Measurements from ENCODE around the gene ZFP64. TPM values are rescaled to one million over a fixed set of nuclear protein-coding genes. Genes with fewer than 3 reads are reported as not detected.

ZFP64 gene
- total RNA-seq, 1 donor from 2014 or later: 20.3 TPM

- peaks cover 9% of the 10 kb centered on the region for H3K36me3 Mint-ChIP-seq (ENCODE audit: low read depth, unreplicated experiment)
- Histone ChIP-seq H3K4me2 (ENCODE audit: low read length) (no peak overlapping the region), H4K20me1 (ENCODE audit: insufficient read depth, low read length) (no peaks in the 10 kb centered on the region), H3K4me1 (ENCODE audit: insufficient read depth, low read length) (no peaks in the 10 kb centered on the region), H3K27ac (ENCODE audit: low read depth, low read length) (no peak overlapping the region), H3K4me3 (ENCODE audit: insufficient read depth, low read depth, low read length) (no peak overlapping the region), H3K36me3 (ENCODE audit: insufficient read depth, low read length) (no peaks in the 10 kb centered on the region), H3K79me2 (ENCODE audit: insufficient read depth, low read length) (no peaks in the 10 kb centered on the region), H3K9ac (ENCODE audit: low read length) (no peak overlapping the region), H2AFZ (ENCODE audit: low read depth, low read length) (no peak overlapping the region), H3K9me3 (ENCODE audit: insufficient read depth, low read depth, low read length) (peaks cover 3% of the 10 kb centered on the region), H3K27me3 (ENCODE audit: insufficient read depth, low read length) (no peaks in the 10 kb centered on the region)
- no peak for DNase-seq (ENCODE audit: low read depth)
- H3K4me1 Mint-ChIP-seq (ENCODE audit: low read depth, unreplicated experiment): peaks cover 4% of the 10 kb centered on the region
- H3K9me3 Mint-ChIP-seq (ENCODE audit: unreplicated experiment): no peaks in the 10 kb centered on the region
- TF ChIP-seq EZH2 (IDR thresholded peaks at IDR 0.05; ENCODE audit: insufficient read depth, low read length) (no peak), CTCF (IDR thresholded peaks at IDR 0.05; ENCODE audit: insufficient read depth, low read depth, low read length) (no peak)
- H3K27ac Mint-ChIP-seq (ENCODE audit: unreplicated experiment): no peak overlapping the region
- no peak overlapping the region for H3K4me3 Mint-ChIP-seq (ENCODE audit: unreplicated experiment)
- no peaks in the 10 kb centered on the region for H3K27me3 Mint-ChIP-seq (ENCODE audit: low read depth, unreplicated experiment)
- FAIRE-seq: no peak
These were observed 20.6 kb downstream of the ZFP64 start for GRCh38 chr20:52171025-52171424.

GRCh38 chr20:52168116-52168515 is 23.5 kb downstream of the ZFP64 start:
- peaks cover 4% of the 10 kb centered on the region for H3K4me1 Mint-ChIP-seq (ENCODE audit: low read depth, unreplicated experiment)
- Histone ChIP-seq H3K9ac (ENCODE audit: low read length) (no peak overlapping the region), H3K9me3 (ENCODE audit: insufficient read depth, low read depth, low read length) (peaks cover 3% of the 10 kb centered on the region), H3K36me3 (ENCODE audit: insufficient read depth, low read length) (peaks cover 3% of the 10 kb centered on the region), H3K4me3 (ENCODE audit: insufficient read depth, low read depth, low read length) (no peak overlapping the region), H4K20me1 (ENCODE audit: insufficient read depth, low read length) (no peaks in the 10 kb centered on the region), H3K27me3 (ENCODE audit: insufficient read depth, low read length) (no peaks in the 10 kb centered on the region), H3K4me1 (ENCODE audit: insufficient read depth, low read length) (no peaks in the 10 kb centered on the region), H2AFZ (ENCODE audit: low read depth, low read length) (no peak overlapping the region), H3K4me2 (ENCODE audit: low read length) (no peak overlapping the region), H3K79me2 (ENCODE audit: insufficient read depth, low read length) (no peaks in the 10 kb centered on the region), H3K27ac (ENCODE audit: low read depth, low read length) (no peak overlapping the region)
- TF ChIP-seq EZH2 (IDR thresholded peaks at IDR 0.05; ENCODE audit: insufficient read depth, low read length) (no peak), CTCF (IDR thresholded peaks at IDR 0.05; ENCODE audit: insufficient read depth, low read depth, low read length) (no peak)
- H3K36me3 Mint-ChIP-seq (ENCODE audit: low read depth, unreplicated experiment): peaks cover 11% of the 10 kb centered on the region
- H3K27ac Mint-ChIP-seq (ENCODE audit: unreplicated experiment): no peak overlapping the region
- DNase-seq (ENCODE audit: low read depth): no peak
- no peaks in the 10 kb centered on the region for H3K27me3 Mint-ChIP-seq (ENCODE audit: low read depth, unreplicated experiment)
- peaks cover 3% of the 10 kb centered on the region for H3K9me3 Mint-ChIP-seq (ENCODE audit: unreplicated experiment)
- H3K4me3 Mint-ChIP-seq (ENCODE audit: unreplicated experiment): no peak overlapping the region
- FAIRE-seq: no peak

- H3K36me3 Mint-ChIP-seq (ENCODE audit: low read depth, unreplicated experiment): peaks cover 11% of the 10 kb centered on the region
- TF ChIP-seq EZH2 (IDR thresholded peaks at IDR 0.05; ENCODE audit: insufficient read depth, low read length): no peak
- no peak for TF ChIP-seq CTCF (IDR thresholded peaks at IDR 0.05; ENCODE audit: insufficient read depth, low read depth, low read length)
- no peak overlapping the region for H3K9ac ChIP-seq (ENCODE audit: low read length)
- no peaks in the 10 kb centered on the region for H3K4me1 ChIP-seq (ENCODE audit: insufficient read depth, low read length)
- H3K27ac Mint-ChIP-seq (ENCODE audit: unreplicated experiment): no peak overlapping the region
- H3K36me3 ChIP-seq (ENCODE audit: insufficient read depth, low read length): peaks cover 3% of the 10 kb centered on the region
- H3K9me3 Mint-ChIP-seq (ENCODE audit: unreplicated experiment): peaks cover 3% of the 10 kb centered on the region
- FAIRE-seq (no peak), DNase-seq (ENCODE audit: low read depth) (no peak)
- H2AFZ ChIP-seq (ENCODE audit: low read depth, low read length): no peak overlapping the region
- H3K9me3 ChIP-seq (ENCODE audit: insufficient read depth, low read depth, low read length): peaks cover 3% of the 10 kb centered on the region
- H3K4me1 Mint-ChIP-seq (ENCODE audit: low read depth, unreplicated experiment): peaks cover 4% of the 10 kb centered on the region
- no peak overlapping the region for H3K4me3 ChIP-seq (ENCODE audit: insufficient read depth, low read depth, low read length)
- H3K79me2 ChIP-seq (ENCODE audit: insufficient read depth, low read length): no peaks in the 10 kb centered on the region
- H3K27me3 ChIP-seq (ENCODE audit: insufficient read depth, low read length): no peaks in the 10 kb centered on the region
- H3K27ac ChIP-seq (ENCODE audit: low read depth, low read length): no peak overlapping the region
- H3K4me2 ChIP-seq (ENCODE audit: low read length): no peak overlapping the region
- no peaks in the 10 kb centered on the region for H3K27me3 Mint-ChIP-seq (ENCODE audit: low read depth, unreplicated experiment)
- no peak overlapping the region for H3K4me3 Mint-ChIP-seq (ENCODE audit: unreplicated experiment)
- H4K20me1 ChIP-seq (ENCODE audit: insufficient read depth, low read length): no peaks in the 10 kb centered on the region
These were observed 24.2 kb downstream of the ZFP64 start for GRCh38 chr20:52167232-52167840.
